GM13976 (cell line): ENCODE results near the gene IGF1R.

ENCODE experiments used
- DNase-seq: peaks from one replicate; pipeline ENCODE4 v3.0.0; 2012; ENCODE audit warnings: low spot score
- CTCF ChIP-seq: IDR thresholded peaks from 2 replicates; pipeline ENCODE4 v1.5.1; 2012; ENCODE audit warnings: borderline replicate concordance, mild to moderate bottlenecking; ENCODE audit not compliant: insufficient read depth; ENCODE audit errors: extremely low read depth, missing control alignments, control extremely low read depth
- in situ Hi-C: fragments of 300-500 bp; cut with MboI; formaldehyde crosslinking; loops from one replicate; pipeline ENCODE4 v1.12.0; 2022; ENCODE audit warnings: low sequenced_read_pairs, mixed read lengths, inconsistent platforms; ENCODE audit not compliant: unreplicated experiment

Gene IGF1R

GRCh38 chr15:98740963-98741362 is 92.6 kb downstream of the IGF1R start:
- TF ChIP-seq CTCF = no peak
- in situ Hi-C loops = no loop called here
- DNase-seq = no peak

- TF ChIP-seq CTCF = no peak
- in situ Hi-C loops = no loop called here
- DNase-seq = no peak
Measured at GRCh38 chr15:98743177-98743576, 94.8 kb downstream of the IGF1R start.

GRCh38 chr15:98744506-98744905 is 96.2 kb downstream of the IGF1R start:
- TF ChIP-seq CTCF = no peak
- no peak for DNase-seq
- in situ Hi-C loops = no loop called here

- no peak for DNase-seq
- TF ChIP-seq CTCF = no peak
- in situ Hi-C loops = no loop called here
Measured at GRCh38 chr15:98745179-98745578, 96.8 kb downstream of the IGF1R start.

GRCh38 chr15:98745650-98746374 is 97.5 kb downstream of the IGF1R start:
- no peak for DNase-seq
- TF ChIP-seq CTCF = no peak
- in situ Hi-C loops = no loop called here

- DNase-seq = no peak
- in situ Hi-C loops = no loop called here
- no peak for TF ChIP-seq CTCF
Measured at GRCh38 chr15:98746375-98747155, 98.2 kb downstream of the IGF1R start.

GRCh38 chr15:98751767-98752166 is 103.4 kb downstream of the IGF1R start:
- no peak for TF ChIP-seq CTCF
- in situ Hi-C loops = no loop called here
- no peak for DNase-seq
